GM18951 (cell line): ENCODE results near the gene CARD10.

Experiments used
- POLR2A ChIP-seq: IDR thresholded peaks from 4 replicates; pipeline ENCODE4 v1.6.1; 2011; ENCODE audit warnings: mild to moderate bottlenecking; ENCODE audit not compliant: insufficient read length, insufficient read depth; ENCODE audit errors: extremely low read depth
- in situ Hi-C: fragments of 300-500 bp; cut with MboI; formaldehyde crosslinking; loops from one replicate; pipeline ENCODE4 v1.12.0; 2022; ENCODE audit warnings: low sequenced_read_pairs, mixed read lengths, inconsistent platforms; ENCODE audit not compliant: unreplicated experiment

CARD10 gene

DNA sequence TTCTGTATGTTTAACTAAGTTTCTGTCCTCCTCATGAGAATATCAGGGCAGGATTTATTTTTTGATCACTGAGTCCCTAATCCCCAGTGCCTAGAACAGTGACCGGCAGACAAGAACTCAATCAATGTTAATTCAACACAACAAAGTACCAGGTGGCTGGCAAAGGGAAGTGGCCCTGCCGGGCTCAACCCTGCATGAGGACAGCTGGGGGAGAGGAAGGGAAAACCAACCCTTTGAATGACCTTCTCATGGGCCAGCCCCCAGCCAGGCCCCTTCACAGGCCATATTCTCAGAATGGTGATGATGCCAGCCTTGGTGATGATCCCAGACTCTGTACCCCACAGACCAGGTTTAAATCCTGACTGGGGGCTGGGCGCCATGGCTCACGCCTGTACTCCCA lies 31.6 kb downstream of the CARD10 start:
- TF ChIP-seq POLR2A, result no peak
- in situ Hi-C loops, result no loop called here

- in situ Hi-C loops, result no loop called here
- no peak for TF ChIP-seq POLR2A
Observed at GRCh38 chr22:37487129-37487528, 32.1 kb downstream of the CARD10 start.

DNA sequence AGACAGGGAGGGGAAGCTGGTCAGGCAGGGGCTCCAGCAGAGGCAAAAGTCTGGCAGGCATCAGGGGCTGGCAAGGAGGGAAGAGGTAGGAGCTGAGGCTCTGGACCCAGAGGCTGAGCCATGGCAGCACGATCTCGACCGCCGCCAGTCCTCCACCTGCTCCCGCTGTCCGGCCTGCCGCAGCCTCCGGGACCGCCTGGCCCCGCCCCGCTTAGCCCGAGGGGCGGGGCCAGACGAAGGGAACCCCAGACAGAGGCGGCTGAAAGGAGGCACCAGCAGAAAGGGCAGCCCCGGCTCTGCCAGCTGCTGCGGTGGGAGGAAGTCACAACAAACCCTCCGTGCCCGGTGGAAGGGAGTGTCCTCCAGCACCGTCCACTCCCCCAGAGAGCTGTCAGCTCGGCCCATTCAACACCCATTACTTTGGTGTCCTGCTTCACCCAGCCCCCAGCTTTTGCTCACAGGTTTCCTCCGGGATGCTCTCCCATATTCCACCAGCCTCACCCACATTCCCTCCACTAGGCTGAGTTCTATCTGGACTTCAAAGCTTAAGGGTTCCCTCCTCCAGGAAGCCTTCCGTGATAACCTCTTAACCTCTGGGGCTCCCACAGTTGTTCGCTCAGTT lies 32.9 kb downstream of the CARD10 start, which contains the start of gene MFNG:
Gene MFNG (minus strand): TSS at position 161 of the 622 bp plus-strand sequence. CDS start 207 bp downstream, outside the sequence.
- TF ChIP-seq POLR2A, result peak; percentile 78
- in situ Hi-C loops, result no loop called here

- in situ Hi-C loops, result no loop called here
Observed at GRCh38 chr22:37485395-37486223, 33.6 kb downstream of the CARD10 start.

DNA sequence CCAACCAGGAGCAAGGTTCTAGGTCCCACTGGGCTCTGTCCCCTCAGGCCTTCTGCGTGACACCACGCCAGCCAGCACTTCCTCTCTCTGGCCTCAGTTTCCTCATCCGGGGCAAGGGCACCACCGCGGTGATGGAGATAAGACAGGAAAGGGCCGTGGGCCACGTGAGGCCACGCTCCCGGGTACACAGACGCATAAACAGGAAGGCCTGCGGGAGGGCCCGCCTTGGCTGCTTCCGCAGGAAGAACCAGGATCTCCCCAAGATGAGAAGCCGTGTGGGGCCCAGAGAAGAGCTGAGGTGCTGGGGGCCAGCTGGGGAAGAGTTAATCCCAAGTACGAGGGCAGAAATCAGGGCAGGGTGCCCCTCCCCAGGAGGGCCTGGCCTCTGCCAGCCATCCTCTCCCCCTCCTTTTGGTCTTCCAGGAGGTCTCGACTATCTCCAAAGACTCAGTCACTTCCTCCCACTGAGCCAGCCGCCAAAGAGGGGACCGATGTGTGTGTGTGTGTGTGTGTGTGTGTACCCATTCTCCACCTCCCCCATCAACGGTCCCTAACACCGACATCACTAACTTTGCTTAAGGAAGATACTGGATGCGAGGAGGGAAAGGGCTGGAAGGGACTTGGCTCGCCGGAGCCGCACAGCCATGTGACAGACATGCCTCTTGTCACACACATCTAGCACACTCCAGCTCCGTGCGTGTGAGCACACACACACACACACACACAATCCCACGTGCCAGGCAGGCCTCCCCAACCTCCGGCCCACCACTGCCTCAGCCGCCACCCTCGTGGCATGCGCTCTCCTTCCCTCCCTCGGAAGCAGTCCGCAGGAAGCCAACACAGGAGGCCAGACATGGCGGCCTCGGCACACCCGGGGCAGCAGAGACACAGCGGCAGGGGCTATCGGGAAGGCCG lies 34.5 kb downstream of the CARD10 start:
- in situ Hi-C loops, result no loop called here
- TF ChIP-seq POLR2A, result peak; percentile 63

More at GRCh38 chr22:37485395-37486223, 33.6 kb downstream of the CARD10 start:
- no peak for TF ChIP-seq POLR2A

- in situ Hi-C loops, result no loop called here
- TF ChIP-seq POLR2A, result no peak
Observed at GRCh38 chr22:37483050-37483449, 36.2 kb downstream of the CARD10 start.

DNA sequence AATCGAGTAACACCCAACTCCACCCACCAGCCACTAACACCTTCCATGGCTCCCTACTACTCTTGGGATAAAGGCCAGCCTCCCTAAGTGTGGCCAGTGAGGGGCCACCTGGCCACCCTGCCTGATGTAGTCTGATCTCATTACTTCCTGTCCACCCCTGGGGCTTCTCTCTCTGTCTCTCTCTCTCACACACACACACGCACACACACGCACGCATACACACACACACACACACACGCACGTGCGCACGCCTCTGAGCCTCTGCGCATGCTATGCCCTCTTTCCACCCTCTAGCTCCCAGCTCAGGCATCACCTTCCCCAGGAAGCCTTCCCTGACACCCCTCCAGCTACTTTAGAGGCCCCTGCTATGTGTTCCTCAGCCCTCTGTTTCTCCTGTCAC lies 37.0 kb downstream of the CARD10 start:
- in situ Hi-C loops, result no loop called here

DNA sequence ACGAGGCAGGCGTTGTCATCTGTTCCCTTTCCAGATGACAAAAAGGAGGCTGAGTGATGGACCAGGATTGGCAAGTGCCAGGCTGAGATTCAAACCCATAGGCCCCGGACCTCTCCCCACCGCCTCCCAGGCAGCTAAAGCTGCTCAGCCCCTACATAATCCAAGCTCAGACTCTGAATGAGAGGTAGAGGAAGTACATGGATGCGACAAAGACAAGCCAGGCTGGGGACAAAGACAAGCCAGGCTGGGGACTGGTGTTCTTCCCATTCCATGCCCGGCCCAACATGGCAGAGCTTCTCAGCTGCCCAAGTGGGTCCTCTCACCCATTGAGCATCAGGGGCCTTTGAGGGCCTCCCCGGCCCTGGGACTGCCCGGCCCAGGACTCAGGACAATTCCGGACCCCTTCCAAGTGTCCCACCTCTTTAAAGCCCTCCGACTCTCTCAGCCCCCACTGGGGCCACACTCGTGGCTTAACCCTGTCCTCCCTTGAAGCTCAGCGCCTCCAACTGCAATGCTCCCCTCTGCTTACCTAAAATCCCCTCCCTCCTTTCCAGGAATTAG lies 37.8 kb downstream of the CARD10 start:
- in situ Hi-C loops, result no loop called here
- TF ChIP-seq POLR2A, result no peak

More for the DNA sequence above, 37.0 kb downstream of the CARD10 start:
- no peak for TF ChIP-seq POLR2A

- in situ Hi-C loops, result no loop called here
- no peak for TF ChIP-seq POLR2A
Observed at GRCh38 chr22:37480387-37481346, 38.5 kb downstream of the CARD10 start.

DNA sequence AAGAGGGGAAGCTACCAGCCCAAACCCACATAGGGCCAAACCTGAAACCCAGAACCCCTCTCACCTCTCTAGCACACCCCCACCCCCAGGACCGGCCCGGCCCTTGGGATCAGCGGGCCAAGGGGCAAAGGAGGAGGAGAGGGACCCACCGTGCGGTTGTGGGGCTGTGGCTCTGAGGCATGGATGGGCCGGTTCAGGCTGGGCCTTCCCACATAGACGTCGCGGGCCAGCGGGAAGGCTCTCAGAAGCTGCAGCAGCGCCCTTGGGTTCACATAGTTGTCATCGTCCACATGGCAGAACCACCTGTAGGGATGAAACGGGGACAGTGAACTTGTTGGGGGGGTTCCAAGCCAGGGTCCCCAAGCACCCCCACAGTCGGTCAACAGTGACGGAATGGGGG lies 40.0 kb downstream of the CARD10 start:
- in situ Hi-C loops, result no loop called here
- TF ChIP-seq POLR2A, result no peak

DNA sequence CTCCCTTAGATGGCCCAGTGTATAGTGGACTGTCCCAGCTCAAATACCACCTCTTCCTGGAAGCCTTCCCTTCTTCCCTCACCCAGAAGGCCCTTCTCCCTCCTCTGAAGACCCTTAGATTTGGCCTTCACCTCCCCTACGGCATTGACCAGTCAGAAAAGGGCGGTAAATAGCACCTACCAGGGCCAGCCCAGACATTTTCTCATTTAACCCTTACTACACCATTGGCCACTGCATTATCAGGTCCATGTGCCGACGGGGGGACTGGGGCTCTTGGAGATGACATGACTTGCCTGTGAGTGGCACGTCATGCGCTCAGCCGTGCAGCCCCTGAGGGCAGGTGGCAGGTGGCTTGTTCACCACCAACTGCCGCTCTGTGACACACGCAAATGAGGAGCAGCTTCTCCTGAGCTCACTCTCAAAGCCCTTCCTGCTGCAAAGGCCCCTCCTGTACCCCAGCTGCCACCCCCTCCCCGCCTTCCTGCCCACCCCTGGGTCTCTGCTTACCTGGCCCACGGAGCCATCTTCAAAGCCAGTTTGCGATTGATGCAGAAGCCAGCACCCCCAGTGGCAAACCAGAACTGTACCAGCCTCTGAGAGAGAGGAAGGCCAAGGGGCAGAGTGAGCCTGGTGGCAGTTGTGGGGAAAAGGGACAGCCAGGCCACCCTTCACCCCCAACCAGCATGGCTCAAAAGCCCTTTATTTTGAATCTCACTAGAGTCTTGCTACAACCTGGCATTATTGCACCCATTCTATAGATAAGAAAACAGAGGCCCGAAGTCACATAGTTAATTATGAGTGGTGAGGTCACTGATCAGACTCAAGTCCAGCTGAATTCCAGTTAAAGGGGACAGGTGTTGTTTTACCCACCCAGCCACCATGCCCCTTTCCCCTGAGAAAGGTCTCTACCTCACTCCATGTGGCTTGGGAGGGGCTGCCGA lies 42.6 kb downstream of the CARD10 start:
- in situ Hi-C loops, result no loop called here
- TF ChIP-seq POLR2A, result no peak
